ENCODE results near the gene FOXP1. TPM values are rescaled to one million over a fixed set of nuclear protein-coding genes. Genes with fewer than 3 reads are reported as not detected.

FOXP1 gene
- total RNA-seq, 4 donors from 2014 or later, result 169 to 300 (median 202) TPM

DNA sequence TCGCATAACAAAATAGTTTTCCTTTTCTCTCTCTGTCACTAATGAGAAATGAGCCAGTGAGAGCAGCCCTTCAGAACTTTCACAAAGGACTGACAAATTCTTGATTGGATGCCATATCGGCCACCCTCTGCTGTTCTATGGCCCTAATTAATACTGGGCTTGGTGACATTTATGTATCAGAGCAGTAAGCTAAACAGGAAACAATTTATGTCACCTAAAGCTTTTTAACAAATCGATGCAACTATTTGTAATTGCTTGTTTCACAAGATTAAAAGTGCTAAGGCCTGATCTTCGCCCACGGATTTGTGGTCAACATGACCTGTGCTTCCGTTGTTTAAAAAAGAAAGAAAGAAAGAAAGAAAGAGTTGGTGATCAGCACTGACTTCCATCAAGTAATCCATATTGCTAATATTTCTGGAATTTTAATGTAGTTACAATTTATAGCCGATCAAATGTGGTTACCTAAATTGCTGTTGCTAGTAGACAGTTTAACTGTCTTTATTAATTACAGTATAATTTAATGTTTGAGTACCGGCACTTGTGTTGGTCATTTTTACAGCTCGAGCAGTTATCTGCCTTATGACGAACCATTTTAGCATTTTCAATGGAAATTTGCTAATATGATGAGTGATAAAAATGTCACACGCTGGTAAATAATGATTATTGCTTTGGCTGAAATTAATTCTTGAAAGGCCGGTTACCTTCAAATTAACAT, 631.3 kb downstream of the FOXP1 start:
- TF ChIP-seq, protein P1, sequence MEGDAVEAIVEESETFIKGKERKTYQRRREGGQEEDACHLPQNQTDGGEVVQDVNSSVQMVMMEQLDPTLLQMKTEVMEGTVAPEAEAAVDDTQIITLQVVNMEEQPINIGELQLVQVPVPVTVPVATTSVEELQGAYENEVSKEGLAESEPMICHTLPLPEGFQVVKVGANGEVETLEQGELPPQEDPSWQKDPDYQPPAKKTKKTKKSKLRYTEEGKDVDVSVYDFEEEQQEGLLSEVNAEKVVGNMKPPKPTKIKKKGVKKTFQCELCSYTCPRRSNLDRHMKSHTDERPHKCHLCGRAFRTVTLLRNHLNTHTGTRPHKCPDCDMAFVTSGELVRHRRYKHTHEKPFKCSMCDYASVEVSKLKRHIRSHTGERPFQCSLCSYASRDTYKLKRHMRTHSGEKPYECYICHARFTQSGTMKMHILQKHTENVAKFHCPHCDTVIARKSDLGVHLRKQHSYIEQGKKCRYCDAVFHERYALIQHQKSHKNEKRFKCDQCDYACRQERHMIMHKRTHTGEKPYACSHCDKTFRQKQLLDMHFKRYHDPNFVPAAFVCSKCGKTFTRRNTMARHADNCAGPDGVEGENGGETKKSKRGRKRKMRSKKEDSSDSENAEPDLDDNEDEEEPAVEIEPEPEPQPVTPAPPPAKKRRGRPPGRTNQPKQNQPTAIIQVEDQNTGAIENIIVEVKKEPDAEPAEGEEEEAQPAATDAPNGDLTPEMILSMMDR (IDR thresholded peaks at IDR 0.05), result no peak
- TF ChIP-seq EP300 (IDR thresholded peaks at IDR 0.05) (no peak), POLR2AphosphoS5 (IDR thresholded peaks at IDR 0.05) (no peak), POLR2A (IDR thresholded peaks at IDR 0.05) (no peak)
- H3K9me3 ChIP-seq, result no peaks in the 10 kb centered on the region
- WGBS, 2 donors (ENCODE audit: low coverage in 1 of 2), result 81 to 84% methylated on average over 12 of the region's 12 CpGs
- H3K4me1 ChIP-seq, result peaks cover 0 to 72% (median 6%) of the 10 kb centered on the region in 3 donors
- no peak overlapping the region for H3K27ac ChIP-seq
- no peaks in the 10 kb centered on the region for H3K27me3 ChIP-seq
- H3K4me3 ChIP-seq, result no peak overlapping the region
- ATAC-seq, result no peak
- H3K36me3 ChIP-seq, result no peaks in the 10 kb centered on the region

DNA sequence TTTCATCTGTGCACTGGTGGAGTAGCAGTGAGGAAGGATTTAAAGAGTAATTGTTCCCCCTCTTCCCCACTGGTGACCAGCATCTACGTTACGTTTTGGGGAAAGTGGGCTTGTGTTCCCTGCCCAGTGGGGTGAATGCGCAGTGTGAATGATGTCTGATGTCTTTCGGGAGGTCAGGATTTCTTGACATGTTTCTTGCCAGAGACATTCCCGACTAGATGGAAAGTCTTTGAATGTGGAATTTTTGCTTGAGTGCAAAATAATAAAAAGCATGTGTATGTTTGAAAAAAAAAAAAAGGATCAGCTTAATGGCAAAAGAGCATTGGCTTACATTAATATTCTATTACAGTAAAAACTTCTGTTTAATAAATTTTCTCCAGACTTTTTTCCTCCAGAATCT, 632.2 kb downstream of the FOXP1 start:
- Histone ChIP-seq H3K4me3 (no peak overlapping the region), H3K36me3 (no peaks in the 10 kb centered on the region), H3K9me3 (no peaks in the 10 kb centered on the region), H3K27ac (no peak overlapping the region), H3K4me1 (peaks cover 0 to 63% (median 3%) of the 10 kb centered on the region in 3 donors), H3K27me3 (no peaks in the 10 kb centered on the region)
- ATAC-seq, result no peak
- TF ChIP-seq POLR2A (IDR thresholded peaks at IDR 0.05) (no peak), EP300 (IDR thresholded peaks at IDR 0.05) (no peak), POLR2AphosphoS5 (IDR thresholded peaks at IDR 0.05) (no peak)
- TF ChIP-seq, protein P1 (IDR thresholded peaks at IDR 0.05), result no peak
- 26% methylated on average over 5 of the region's 5 CpGs; no CpG with 5 or more reads in 1 of the 2 donors for WGBS, 2 donors (ENCODE audit: low coverage in 1 of 2)

DNA sequence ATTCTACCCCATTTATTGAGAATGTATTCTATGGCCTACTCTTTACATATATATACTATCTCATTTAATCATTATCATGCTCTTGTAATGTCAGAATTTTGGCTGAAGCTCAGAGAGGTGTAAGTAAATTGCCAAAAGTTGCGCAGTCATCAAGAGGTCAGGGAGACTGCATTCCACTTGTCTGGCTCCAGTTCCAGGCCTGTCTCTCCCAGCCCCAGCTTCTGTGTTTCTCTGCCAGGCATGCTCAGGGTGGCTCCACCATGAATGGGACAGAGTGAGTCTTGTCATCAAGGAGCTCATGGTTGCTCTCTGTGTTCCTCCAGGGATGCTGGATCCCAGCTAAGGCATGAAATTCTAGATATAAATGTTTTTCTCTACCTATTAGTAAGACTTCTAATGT, 635.9 kb downstream of the FOXP1 start:
- no peak overlapping the region for H3K27ac ChIP-seq
- peak; percentile 42 for ATAC-seq
- no peaks in the 10 kb centered on the region for H3K36me3 ChIP-seq
- H3K4me3 ChIP-seq, result no peak overlapping the region
- H3K27me3 ChIP-seq, result no peaks in the 10 kb centered on the region
- TF ChIP-seq POLR2A (IDR thresholded peaks at IDR 0.05) (no peak), POLR2AphosphoS5 (IDR thresholded peaks at IDR 0.05) (no peak), EP300 (IDR thresholded peaks at IDR 0.05) (no peak)
- TF ChIP-seq, protein P1 (IDR thresholded peaks at IDR 0.05), result no peak
- 75% methylated on average over 1 of the region's 1 CpG; no CpG with 5 or more reads in 1 of the 2 donors for WGBS, 2 donors (ENCODE audit: low coverage in 1 of 2)
- no peaks in the 10 kb centered on the region for H3K9me3 ChIP-seq
- peaks cover 0 to 40% (median 0%) of the 10 kb centered on the region in 3 donors for H3K4me1 ChIP-seq

DNA sequence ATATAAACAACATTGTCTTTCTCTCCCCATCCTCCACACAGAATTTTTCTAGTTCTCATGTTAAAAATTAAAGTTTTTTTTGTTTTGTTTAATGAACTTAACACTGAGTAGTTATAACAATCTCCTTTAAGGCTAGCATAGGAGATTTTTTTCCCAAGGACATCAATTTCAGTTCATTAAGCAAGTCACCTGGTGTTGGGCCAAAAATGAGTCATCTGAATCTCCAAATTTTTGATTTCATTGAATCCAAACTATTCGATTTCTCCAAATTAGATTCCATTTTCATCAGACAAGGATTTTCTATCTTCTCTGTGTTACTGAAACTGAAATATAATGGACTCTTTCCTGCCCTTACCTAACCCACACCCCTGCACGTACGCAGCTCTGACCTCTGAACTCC, 639.6 kb downstream of the FOXP1 start:
- TF ChIP-seq POLR2A (IDR thresholded peaks at IDR 0.05) (no peak), POLR2AphosphoS5 (IDR thresholded peaks at IDR 0.05) (no peak)
- TF ChIP-seq, protein P1 (IDR thresholded peaks at IDR 0.05), result no peak
- H3K4me1 ChIP-seq, result peaks cover 0 to 7% (median 0%) of the 10 kb centered on the region in 3 donors
- H3K36me3 ChIP-seq, result no peaks in the 10 kb centered on the region
- no peak overlapping the region for H3K4me3 ChIP-seq
- H3K27me3 ChIP-seq, result no peaks in the 10 kb centered on the region
- WGBS, 2 donors (ENCODE audit: low coverage in 1 of 2), result 89 to 93% methylated on average over 3 of the region's 3 CpGs
- ATAC-seq, result no peak
- H3K27ac ChIP-seq, result no peak overlapping the region
- H3K9me3 ChIP-seq, result no peaks in the 10 kb centered on the region
